HG03135 (cell line): Measurements from ENCODE around the gene BAZ2A.
"Not testable (repeated sequence)": the region's sequence is repeated elsewhere in the genome, so short reads cannot be mapped to it uniquely, and the experiment has no call there.

Experiments used
- ATAC-seq: cut with Tn5 transposase; IDR thresholded peaks from one replicate; pipeline ENCODE4 v1.9.1; 2021; ENCODE audit warnings: mild to moderate bottlenecking, moderate library complexity; ENCODE audit not compliant: unreplicated experiment

Gene BAZ2A

DNA sequence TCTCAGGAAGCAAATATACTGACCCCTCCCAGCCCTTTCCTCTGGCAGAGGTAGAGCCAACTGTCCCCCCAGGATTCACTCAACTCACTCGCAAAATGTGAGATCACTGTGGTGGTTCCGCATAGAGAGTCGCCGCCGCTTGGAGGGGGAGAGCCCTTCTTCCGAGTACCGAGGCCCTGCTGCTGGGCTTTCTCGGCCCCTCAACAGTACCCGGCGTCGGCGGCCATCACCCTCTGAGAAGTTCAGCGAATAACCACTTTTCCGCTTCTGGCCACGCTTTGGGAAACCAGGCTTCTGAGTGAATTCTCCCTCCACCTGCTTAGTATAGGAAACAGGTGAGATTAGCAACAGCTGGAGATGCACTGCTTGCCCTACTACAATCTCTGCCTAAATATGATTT, 31.1 kb downstream of the BAZ2A start:
- no peak for ATAC-seq

DNA sequence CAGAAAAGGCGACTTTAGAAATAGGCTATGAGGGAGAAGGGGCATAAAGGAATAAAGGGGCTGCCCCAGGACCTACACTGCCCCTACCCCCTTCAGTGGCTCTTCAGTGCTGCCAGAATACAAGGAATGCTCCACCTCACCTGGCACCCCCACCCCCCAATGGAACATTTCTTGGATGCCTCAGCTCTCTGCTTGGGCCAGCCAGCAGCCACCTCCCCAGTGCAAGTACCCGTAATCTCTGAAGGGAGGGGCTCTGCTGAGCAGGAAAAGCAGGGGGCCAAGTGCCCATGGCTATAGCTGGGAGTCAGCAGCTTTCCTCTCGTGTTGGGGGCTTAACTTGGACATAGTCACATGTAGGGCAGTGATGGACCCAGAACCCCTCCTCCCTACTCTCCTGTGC, 33.3 kb downstream of the BAZ2A start:
- ATAC-seq: no peak

DNA sequence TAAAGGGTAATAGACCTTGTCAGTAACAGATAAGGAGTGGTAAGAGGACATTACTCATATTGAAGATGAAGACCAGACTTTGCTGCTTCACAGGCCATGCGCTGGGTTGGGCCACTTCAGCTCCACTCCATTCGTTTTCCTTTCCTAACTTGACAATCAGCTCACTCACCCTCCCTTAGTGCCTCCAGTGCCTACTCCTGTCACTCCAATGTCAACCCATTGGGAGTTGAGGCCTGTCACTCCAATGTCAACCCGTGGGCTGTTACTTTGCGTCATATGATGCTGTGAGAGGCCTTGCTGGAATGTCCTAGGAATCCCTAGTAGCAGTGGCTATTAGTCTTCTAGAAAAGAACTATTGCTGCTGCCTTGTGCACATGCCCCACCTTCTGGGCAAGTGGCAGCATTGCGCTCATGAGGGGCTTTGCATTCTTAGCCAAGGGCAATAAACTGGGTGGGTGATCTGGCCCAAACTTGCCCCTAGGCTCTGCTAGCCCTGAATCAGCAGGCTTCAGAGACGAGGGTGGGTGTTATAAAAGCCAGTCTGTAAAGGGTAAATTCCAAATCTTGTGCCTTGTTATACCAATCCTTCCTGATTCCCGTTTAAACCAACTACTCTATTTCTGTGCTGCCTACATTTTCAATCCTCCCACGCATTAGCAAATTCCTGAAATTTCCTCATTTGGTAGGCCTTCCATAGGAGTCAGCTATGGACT, 36.1 kb downstream of the BAZ2A start:
- ATAC-seq: peak; percentile 52

DNA sequence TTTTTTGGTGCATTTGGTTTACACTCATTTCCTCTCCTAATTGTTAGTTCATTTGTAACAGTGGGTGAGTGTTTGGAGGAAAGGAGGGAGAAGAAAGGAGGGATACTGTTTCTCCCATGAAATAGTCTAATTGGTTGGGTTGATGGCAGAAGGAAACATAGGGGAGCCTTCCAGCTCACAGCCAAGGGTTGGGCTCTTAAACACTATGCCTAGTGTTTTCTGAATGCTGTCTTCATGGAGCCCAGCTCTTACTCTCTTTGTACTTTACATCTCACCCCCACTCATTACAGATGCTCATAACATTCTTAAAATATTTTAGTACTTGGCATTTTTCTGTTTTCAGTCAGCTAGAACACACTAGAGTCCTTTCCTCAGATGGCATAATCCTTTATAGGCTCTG, 38.2 kb downstream of the BAZ2A start:
- no peak for ATAC-seq

DNA sequence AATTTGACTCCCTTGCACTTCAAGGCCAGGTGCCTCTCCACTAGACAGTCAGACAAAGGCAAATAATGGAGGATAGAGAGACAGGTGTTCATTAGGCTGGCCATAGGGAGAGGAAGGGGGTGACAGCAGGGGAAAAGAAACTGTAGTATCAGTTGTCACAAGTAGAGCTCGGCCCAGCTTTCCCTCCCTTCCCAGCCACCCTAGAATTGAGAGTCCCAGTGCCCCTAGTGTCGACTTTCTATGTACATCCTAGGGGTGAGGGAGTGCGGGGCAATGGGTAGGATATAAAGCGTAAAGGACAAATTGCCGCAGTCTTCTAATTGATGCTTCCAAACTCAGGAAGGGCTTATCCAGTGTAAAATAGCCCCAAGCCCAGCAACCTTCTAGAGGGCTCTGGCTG, 39.0 kb downstream of the BAZ2A start:
- ATAC-seq: no peak

DNA sequence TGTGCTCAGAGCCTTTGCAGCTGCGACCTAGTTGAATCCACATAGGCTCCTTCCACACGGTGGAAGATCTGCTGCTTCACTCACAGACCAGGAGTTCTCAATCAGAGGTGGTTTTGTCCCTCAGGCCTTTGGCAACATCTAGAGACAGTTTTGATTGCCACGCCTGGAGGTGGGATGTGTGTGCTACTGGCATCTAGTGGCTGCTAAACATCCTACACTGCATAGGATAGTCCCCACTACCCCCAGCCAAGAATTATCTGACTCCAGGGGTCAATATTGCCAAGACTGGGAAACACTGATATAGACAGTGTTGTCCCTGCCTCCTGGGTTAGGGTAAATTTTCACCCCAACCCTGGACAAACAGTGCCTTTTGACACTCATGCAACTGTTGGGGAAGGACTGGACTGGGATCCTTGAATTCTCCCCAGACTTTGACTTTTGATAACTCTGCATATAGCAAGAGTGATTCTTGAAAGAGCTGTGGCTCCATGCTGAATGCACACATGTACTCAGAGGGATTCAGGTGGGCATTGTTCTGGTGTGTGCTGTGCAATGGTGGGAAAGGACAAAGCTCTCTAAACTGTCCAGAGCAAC, 39.8 kb downstream of the BAZ2A start:
- no peak for ATAC-seq

DNA sequence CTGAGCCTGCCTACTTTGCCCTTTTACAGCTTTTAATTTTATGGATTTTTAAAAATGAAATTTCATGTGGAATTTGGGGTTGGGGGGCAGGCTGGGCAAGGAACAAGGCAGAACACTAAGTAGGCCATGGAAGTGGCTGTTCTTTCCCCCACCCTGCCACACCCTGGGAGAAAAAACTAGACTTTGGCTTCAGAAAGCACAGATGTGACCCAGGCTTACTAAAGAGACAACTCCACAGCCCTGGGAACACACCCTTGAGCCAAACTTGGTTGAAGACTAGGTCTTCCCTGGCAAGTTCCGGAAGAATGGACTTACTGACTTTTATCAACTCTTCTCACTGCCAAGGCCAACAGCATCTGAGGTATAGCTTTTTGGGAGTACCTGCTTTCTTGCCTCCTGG, 40.3 kb downstream of the BAZ2A start:
- ATAC-seq: no peak

DNA sequence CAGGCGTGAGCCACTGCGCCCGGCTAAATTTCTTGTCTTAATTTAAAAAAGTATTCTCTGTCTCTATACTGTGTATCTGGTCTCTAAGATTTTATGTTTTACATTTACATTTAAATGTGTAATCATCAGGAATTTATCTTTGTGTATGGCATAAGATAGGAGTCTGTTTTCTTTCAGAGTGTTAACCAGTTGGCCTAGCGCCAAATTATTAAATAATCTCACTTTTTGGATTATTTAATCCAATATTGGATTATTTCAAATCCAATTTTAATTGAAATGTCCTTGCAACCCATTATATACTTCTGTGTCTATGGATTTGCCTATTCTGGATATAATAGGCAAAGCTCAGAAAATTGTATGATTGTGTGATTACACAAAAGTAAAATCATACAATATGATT, 45.0 kb downstream of the BAZ2A start:
- ATAC-seq: no peak

DNA sequence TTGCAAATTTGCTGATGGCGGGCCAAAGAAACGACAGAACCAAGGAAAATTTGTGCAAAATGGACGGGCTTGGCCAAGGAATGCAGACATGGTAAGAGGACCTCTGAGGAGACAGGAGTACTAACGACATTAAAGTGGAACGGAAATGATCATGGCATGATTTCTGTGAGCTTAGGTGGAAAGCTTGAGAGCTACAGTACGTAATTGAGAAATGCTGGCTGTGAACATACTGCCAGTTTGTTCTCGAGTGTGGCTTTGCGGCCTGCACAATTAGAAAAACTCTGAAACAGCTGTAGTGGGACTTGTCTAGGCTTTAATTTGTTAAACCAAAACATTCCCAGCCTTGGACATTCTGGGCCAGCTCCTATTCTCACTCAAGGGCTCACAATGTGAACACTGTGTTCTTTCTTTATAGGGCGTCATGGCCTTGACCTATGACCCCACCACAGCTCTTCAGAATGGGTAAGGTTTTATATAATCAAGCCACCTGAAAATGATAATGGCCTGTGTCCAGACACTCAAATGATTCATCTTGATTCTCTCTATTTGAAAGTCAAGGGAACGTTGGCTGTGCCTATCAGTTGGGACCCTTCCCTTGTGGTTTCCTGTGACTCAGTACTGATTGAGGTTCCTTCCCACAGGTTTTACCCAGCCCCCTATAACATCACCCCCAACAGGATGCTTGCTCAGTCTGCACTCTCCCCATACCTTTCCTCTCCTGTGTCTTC, 48.5 kb downstream of the BAZ2A start:
- no peak for ATAC-seq

DNA sequence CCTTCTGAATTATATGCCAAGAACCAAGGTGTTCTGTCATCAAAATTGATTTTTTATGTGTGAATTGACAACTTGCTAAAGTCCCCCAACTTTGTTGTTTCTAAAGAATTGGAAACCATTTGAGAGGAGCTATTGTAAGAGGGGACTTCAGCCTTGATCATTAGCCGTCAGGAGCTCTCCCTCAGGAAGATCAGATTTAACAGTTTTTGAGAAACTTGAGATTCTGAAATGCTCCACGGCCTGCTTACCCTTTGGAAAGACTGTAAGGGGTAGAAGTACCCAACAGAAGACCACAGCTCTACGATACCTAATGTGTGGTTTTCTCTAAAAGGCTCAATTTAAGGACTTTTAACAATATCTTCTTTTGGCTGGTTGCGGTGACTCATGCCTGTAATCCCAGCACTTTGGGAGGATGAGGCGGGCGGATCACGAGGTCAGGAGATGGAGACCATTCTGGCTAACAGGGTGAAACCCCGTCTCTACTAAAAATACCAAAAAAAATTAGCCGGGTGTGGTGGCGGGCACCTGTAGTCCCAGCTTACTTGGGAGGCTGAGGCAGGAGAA, 51.1 kb downstream of the BAZ2A start:
- no peak for ATAC-seq

DNA sequence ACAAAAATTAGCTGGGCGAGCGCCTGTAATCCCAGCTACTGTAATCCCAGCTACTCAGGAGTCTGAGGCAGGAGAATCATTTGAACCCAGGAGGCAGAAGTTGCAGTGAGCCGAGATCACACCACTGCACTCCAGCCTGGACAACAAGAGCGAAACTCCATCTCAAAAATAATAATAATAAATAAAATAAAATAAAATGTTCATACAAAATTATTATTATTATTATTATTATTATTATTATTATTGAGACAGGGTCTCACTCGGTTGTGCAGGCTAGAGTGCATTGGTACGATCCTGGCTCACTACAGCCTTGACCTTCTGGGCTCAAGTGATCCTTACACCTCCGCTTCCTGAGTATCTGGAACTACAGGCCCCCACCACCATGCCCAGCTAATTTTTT, 52.9 kb downstream of the BAZ2A start:
- not testable (repeated sequence) for ATAC-seq

DNA sequence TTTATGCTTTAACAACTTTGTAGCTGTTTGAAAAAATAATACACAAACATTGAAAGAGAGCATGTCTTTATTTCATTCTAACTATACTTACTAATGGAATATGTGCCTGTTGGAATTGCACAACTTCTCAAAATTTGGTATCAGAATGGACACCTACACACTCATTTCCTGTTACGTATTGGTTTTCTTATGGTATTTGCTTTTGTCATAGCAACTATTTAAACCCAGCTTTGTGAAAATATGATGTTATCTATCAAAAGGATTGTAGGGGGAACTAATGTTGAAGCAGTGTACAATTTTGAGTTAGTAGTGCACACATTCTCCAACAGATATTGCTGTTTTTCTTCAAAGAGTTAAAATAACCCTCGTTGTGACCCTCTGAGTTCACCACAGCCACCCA, 55.9 kb downstream of the BAZ2A start:
- no peak for ATAC-seq

DNA sequence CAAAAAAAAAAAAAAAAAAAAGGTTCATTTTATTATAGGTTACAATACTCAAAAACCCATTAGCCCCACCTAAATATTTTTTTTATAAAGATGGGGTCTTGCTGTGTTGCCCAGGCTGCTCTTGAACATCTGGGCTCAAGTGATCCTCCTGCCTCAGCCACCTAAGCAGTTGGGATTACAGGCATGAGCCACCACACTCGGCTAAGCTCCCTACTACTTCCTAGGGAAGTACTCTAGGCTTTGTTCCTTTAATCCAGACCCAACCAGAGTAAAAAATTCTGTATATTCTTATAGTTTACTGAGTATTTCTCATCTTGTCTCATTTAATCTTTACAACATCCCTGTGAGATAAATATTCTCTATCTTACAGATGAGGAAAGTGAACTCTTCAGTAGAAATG, 57.8 kb downstream of the BAZ2A start:
- no peak for ATAC-seq

DNA sequence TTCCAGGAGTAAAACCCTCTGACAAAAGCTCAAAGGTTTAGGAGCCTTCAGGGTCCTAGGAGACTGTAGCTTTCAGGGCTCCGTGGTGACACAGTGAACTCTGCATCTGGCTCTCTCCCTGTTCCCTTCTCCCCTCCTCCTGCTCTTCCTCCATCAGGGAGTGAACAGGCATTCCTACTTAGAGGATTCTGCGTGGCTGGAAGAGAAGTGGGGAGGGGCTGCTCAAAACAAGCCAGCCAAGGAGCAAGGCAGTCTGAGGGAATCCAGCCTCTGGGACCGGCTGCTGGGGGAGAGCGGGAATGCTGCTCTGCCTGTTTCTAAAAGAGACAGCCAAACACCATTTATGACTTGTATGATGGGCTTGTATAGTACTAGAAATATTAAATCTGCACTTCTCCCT, 59.0 kb downstream of the BAZ2A start:
- no peak for ATAC-seq

DNA sequence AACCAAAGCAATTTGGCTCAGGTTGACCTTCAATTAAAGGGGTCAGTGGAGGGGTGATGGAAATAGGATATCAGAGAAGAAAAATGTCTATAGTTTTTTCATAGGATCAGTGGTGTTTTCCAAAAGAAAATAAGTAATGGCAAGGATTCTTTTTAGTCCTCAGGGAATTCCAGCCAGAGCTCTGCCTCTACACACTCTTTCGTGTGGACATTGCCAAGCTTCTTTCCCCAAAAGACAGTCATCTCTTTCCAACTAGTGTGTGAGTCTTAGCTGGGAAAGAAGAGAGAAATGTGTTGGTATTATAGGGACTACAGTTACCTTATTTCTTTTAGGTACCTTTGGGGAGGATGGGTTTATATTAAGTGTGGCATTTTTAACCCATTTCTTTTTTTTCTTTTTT, 62.0 kb downstream of the BAZ2A start:
- no peak for ATAC-seq

DNA sequence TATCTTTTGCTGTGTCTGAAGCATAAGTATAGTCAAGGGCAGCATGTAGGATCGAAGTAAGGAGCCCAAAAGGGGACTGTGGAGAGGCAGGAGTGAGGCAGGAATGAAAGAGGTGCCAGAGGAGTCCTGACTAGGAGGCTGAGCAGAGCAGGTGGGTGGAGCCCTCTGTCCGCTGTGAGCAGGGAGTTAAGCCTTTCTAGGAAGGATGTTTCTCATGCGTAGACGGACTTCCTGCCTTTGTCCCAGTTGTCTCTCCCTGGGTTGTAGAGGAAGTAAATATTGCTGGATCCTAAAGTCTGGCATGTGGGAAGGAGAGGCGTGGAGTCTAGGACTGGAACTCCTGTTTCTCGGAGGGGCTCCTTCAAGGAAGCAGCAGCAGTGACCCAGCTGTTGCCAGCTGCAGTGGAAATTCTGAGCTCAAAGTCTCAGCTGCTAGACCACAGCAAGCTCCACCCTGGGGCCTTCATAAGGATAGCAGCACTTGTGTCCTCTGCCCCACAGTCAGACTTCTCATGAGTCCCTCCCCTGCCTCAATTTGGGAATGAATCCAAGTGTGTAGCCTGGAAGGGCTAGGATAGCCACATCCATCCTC, 64.5 kb downstream of the BAZ2A start:
- ATAC-seq: no peak

DNA sequence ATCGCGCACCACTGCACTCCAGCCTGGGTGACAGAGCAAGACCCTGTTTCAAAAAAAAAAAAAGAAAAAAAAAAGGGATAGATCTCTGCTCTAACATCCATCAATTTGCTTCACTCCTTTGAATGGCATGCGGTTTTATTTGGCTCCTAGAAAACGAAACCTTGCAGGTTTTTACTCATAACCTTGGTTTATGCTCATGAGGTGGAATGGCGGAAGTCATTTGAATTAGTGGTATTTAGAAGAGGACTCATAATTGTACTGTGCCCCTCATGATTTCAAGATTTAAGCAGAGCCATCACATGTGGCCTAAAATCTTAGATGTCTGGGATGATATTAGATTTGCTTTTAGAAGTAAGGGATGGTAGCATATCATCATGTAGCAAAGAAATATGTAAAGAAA, 79.1 kb downstream of the BAZ2A start:
- no peak for ATAC-seq

DNA sequence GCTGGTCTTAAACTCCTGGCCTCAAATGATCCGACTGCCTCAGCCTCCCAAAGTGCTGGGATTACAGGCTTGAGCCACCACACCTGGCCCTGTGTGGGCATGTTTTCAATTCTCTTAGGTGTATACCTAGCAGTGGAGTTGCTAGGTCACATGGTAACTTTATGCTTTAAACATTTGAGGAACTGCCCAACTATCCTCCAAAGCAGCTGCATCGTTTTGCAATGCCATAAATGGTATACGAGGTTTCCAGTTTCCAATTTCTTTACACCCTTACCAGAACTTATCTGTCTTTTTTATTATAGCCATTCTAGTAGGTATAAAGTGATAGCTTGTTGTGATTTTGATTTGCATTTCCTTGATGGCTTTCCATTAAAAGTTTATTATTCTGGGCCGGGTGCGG, 83.4 kb downstream of the BAZ2A start:
- ATAC-seq: no peak
